GM13976 (cell line): ENCODE data around the gene RPL36AL.

Experiments used
- DNase-seq: peaks from one replicate; pipeline ENCODE4 v3.0.0; 2012; ENCODE audit warnings: low spot score
- in situ Hi-C: fragments of 300-500 bp; cut with MboI; formaldehyde crosslinking; loops from one replicate; pipeline ENCODE4 v1.12.0; 2022; ENCODE audit warnings: low sequenced_read_pairs, mixed read lengths, inconsistent platforms; ENCODE audit not compliant: unreplicated experiment
- TF ChIP-seq, protein P1 (sequence below): IDR thresholded peaks from 2 replicates; pipeline ENCODE4 v1.5.1; 2012; ENCODE audit warnings: borderline replicate concordance, mild to moderate bottlenecking; ENCODE audit not compliant: insufficient read depth; ENCODE audit errors: extremely low read depth, missing control alignments, control extremely low read depth

The RPL36AL gene

DNA sequence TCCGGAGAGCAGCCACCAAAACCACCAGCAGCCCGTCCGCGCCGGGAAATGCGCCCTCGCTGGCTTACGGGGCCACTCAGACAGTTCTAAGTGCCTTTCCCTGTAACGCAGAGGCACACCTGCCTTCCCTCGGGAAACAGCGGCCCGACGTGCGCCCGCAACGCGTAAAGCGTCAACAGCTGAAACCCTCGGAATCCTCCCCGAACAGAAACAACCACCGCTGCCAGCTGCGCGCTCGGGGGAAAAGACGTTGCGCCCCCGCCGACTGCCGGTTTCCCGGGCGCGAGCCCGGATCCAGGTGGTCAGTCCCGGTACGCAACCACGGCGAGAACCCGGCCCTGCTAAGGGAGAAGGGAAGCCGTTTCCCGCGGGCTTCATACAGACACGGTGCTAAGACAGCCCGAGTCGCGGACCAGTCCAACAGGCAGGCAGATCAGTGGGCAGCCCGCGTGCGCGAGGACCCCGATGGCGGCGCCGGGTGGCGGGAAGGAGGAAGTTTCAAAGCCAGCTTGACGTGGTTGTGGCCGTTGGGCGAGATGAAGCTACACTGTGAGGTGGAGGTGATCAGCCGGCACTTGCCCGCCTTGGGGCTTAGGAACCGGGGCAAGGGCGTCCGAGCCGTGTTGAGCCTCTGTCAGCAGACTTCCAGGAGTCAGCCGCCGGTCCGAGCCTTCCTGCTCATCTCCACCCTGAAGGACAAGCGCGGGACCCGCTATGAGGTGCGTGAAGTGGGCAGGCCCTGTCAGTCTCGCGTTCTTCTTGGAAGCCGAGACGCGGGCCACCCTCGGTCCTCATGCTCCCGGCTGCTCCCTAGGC, 21.7 kb downstream of the RPL36AL start, which contains the start of gene LRR1:
LRR1 (plus strand) TSS at position 456 of the 816 bp plus-strand sequence; CDS start at position 537, 81 bp downstream.
- in situ Hi-C loops = no loop called here
- TF ChIP-seq, protein P1, sequence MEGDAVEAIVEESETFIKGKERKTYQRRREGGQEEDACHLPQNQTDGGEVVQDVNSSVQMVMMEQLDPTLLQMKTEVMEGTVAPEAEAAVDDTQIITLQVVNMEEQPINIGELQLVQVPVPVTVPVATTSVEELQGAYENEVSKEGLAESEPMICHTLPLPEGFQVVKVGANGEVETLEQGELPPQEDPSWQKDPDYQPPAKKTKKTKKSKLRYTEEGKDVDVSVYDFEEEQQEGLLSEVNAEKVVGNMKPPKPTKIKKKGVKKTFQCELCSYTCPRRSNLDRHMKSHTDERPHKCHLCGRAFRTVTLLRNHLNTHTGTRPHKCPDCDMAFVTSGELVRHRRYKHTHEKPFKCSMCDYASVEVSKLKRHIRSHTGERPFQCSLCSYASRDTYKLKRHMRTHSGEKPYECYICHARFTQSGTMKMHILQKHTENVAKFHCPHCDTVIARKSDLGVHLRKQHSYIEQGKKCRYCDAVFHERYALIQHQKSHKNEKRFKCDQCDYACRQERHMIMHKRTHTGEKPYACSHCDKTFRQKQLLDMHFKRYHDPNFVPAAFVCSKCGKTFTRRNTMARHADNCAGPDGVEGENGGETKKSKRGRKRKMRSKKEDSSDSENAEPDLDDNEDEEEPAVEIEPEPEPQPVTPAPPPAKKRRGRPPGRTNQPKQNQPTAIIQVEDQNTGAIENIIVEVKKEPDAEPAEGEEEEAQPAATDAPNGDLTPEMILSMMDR = no peak

DNA sequence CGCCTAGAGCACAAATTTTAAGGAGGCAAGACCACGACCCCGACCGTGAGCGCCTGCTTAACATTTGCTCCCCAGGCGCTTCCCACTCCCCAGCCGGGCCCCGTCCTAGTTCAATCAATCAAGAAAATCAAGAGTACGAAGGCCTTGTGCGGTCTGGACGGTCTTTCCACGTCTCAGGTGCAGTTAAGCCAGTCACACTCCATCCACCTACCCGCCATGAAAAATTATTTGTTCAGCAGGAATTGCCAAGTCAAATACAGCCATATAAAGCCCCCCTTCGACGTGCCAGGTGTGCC, 22.3 kb downstream of the RPL36AL start:
- in situ Hi-C loops = no loop called here
- TF ChIP-seq, protein P1 = no peak
- no peak for DNase-seq

More for the DNA sequence above, 21.7 kb downstream of the RPL36AL start, which contains the start of gene LRR1:
- DNase-seq = peak; percentile 84

DNA sequence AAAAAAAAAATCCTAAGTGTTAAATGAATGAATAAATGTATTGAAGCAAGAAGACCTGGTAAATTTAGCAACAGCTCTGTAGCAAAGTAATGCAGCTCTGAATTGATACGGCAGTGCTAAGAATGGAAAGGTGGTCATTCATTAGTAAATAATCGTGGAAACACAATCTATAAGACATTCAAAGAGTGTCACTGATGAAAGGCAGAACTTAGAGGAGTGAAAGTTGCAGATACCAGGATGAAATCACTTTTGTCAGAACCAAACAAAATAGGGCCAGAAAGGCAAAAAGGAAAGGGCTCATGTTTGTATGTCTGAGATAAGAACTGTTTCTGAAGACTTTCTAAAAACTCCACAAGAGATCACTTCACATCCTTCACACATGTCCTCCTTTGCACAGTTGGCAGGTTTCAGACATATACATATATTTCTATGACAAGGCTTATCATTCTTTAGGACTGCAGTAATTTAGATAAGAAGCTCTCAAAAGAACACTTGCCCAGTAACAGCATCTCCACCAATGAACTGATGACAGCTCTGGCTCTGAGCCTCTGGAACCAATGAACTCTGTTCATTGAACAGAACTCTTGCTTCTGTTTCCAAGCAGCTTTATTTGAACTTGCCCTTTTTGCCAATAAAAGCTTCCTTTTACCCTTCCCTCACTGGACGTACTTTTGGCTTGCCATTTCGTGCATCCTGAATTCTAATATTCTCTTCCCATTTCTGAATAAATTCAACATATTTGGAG, 25.9 kb downstream of the RPL36AL start:
- in situ Hi-C loops = no loop called here
- TF ChIP-seq, protein P1 = no peak
- DNase-seq = peak; percentile 49

DNA sequence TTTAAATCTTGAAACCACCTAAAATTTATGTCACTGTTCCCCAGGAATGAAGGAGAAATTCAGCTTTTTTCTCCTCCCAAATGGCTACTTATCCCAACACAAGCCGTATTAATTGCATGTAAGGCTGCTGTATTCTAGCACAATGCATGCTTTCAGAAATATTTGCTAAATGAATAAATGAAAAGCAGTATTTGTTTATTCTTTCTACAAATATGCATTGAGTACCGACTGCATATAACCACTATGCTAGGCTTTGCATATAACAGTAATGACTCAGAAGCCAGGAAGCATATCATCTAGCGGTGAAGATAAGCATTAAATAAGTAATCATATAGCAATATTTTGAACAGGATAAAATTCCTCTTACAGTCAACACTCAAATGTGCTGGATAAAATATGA, 27.4 kb downstream of the RPL36AL start:
- in situ Hi-C loops = no loop called here
- TF ChIP-seq, protein P1 = no peak
- no peak for DNase-seq

DNA sequence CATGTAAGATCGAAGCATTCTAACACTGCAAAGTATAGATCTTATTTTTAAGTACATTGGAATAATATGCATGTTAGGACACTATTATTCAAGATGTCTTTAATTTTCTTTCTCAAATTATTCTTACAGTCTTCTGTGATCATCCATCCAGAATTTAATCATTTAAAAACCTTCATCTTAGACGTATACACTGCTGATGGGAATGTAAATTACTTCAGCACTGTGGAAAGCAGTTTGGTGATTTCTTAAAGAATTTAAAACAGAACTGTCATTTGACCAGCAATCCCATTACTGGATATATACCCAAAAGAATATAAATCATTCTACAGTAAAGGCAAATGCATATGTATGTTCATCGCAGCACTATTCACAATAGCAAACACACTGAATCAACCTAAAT, 31.0 kb downstream of the RPL36AL start:
- in situ Hi-C loops = no loop called here
- DNase-seq = no peak
- TF ChIP-seq, protein P1 = no peak

DNA sequence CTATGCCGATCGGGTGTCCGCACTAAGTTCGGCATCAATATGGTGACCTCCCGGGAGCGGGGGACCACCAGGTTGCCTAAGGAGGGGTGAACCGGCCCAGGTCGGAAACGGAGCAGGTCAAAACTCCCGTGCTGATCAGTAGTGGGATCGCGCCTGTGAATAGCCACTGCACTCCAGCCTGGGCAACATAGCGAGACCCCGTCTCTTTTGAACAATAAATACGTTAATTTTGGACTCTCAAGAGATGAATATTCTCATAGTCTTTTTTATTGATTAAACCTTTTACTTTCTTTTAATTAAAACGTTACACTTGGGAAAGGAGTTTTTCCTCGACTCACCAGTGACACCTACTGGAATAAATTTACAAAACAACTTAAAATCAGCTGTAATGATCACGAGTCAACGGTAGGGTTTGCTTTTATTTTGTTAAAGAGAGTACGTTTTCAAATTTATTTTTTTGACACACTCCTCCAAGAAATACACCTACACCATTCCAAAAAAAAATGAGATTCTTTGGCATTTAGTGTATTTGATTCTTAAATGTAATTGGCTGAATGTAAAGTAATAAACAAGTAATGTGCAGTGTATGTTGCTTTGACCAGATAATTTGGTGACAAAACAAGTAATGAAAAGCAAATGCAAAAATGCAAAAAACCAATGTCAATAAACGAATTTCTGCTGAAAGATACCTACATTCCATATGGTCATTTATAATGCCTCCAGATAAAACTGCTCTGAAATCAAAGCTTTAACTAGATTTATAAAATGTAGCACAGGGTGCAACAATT, 33.6 kb downstream of the RPL36AL start:
- DNase-seq = peak; percentile 61
- in situ Hi-C loops = no loop called here

More for the DNA sequence above, 33.6 kb downstream of the RPL36AL start:
- TF ChIP-seq, protein P1 = peak; percentile 72
